ENCODE data around the gene TTYH3.

The TTYH3 gene

GRCh38 chr7:2638224-2638991 is 6.6 kb downstream of the TTYH3 start:
- H3K27ac ChIP-seq (ENCODE audit: low read depth, low read length), result no peak overlapping the region
- no peaks in the 10 kb centered on the region for H3K27me3 ChIP-seq (ENCODE audit: control insufficient read depth, insufficient read depth, low read length)
- H3K9ac ChIP-seq (ENCODE audit: low read depth, low read length), result no peak overlapping the region
- peaks cover 19% of the 10 kb centered on the region for H3K4me1 ChIP-seq (ENCODE audit: control insufficient read depth, insufficient read depth, low read length)
- no peak overlapping the region for H3K4me3 ChIP-seq (ENCODE audit: low read depth, low read length)
- H3K36me3 ChIP-seq (ENCODE audit: control insufficient read depth, insufficient read depth, low read length), result 0 out of 2 replicates have a peak, but pooled peaks cover 7% of the 10 kb centered on the region
- H3K9me3 ChIP-seq (ENCODE audit: control insufficient read depth, insufficient read depth, low read length), result no peaks in the 10 kb centered on the region

- no peak overlapping the region for H3K4me3 ChIP-seq (ENCODE audit: low read depth, low read length)
- H3K27me3 ChIP-seq (ENCODE audit: control insufficient read depth, insufficient read depth, low read length), result no peaks in the 10 kb centered on the region
- peaks cover 11% of the 10 kb centered on the region; the same call in 1 of the 2 replicates for H3K4me1 ChIP-seq (ENCODE audit: control insufficient read depth, insufficient read depth, low read length)
- H3K36me3 ChIP-seq (ENCODE audit: control insufficient read depth, insufficient read depth, low read length), result 0 out of 2 replicates have a peak, but pooled peaks cover 7% of the 10 kb centered on the region
- H3K27ac ChIP-seq (ENCODE audit: low read depth, low read length), result no peak overlapping the region
- H3K9me3 ChIP-seq (ENCODE audit: control insufficient read depth, insufficient read depth, low read length), result no peaks in the 10 kb centered on the region
- no peak overlapping the region for H3K9ac ChIP-seq (ENCODE audit: low read depth, low read length)
These were observed 7.4 kb downstream of the TTYH3 start for GRCh38 chr7:2639181-2639681.

- peaks cover 16% of the 10 kb centered on the region; the same call in 1 of the 2 replicates for H3K4me1 ChIP-seq (ENCODE audit: control insufficient read depth, insufficient read depth, low read length)
- H3K27me3 ChIP-seq (ENCODE audit: control insufficient read depth, insufficient read depth, low read length), result no peaks in the 10 kb centered on the region
- H3K9ac ChIP-seq (ENCODE audit: low read depth, low read length), result no peak overlapping the region
- H3K36me3 ChIP-seq (ENCODE audit: control insufficient read depth, insufficient read depth, low read length), result 0 out of 2 replicates have a peak, but pooled peaks cover 3% of the 10 kb centered on the region
- no peak overlapping the region for H3K27ac ChIP-seq (ENCODE audit: low read depth, low read length)
- H3K9me3 ChIP-seq (ENCODE audit: control insufficient read depth, insufficient read depth, low read length), result no peaks in the 10 kb centered on the region
- H3K4me3 ChIP-seq (ENCODE audit: low read depth, low read length), result no peak overlapping the region
These were observed 8.1 kb downstream of the TTYH3 start for GRCh38 chr7:2639695-2640481.

- Histone ChIP-seq H3K27me3 (ENCODE audit: control insufficient read depth, insufficient read depth, low read length) (no peaks in the 10 kb centered on the region), H3K36me3 (ENCODE audit: control insufficient read depth, insufficient read depth, low read length) (no peaks in the 10 kb centered on the region), H3K4me1 (ENCODE audit: control insufficient read depth, insufficient read depth, low read length) (peaks cover 22% of the 10 kb centered on the region), H3K4me3 (ENCODE audit: low read depth, low read length) (no peak overlapping the region), H3K9ac (ENCODE audit: low read depth, low read length) (no peak overlapping the region), H3K27ac (ENCODE audit: low read depth, low read length) (no peak overlapping the region), H3K9me3 (ENCODE audit: control insufficient read depth, insufficient read depth, low read length) (no peaks in the 10 kb centered on the region)
These were observed 8.7 kb downstream of the TTYH3 start for GRCh38 chr7:2640482-2640830.

- H3K9me3 ChIP-seq (ENCODE audit: control insufficient read depth, insufficient read depth, low read length), result no peaks in the 10 kb centered on the region
- peaks cover 24% of the 10 kb centered on the region for H3K4me1 ChIP-seq (ENCODE audit: control insufficient read depth, insufficient read depth, low read length)
- no peaks in the 10 kb centered on the region for H3K36me3 ChIP-seq (ENCODE audit: control insufficient read depth, insufficient read depth, low read length)
- H3K27ac ChIP-seq (ENCODE audit: low read depth, low read length), result peak overlapping the region; percentile 26
- H3K9ac ChIP-seq (ENCODE audit: low read depth, low read length), result no peak overlapping the region
- no peak overlapping the region for H3K4me3 ChIP-seq (ENCODE audit: low read depth, low read length)
- H3K27me3 ChIP-seq (ENCODE audit: control insufficient read depth, insufficient read depth, low read length), result no peaks in the 10 kb centered on the region
These were observed 9.1 kb downstream of the TTYH3 start for GRCh38 chr7:2640846-2641316.

GRCh38 chr7:2641406-2642393 is 9.9 kb downstream of the TTYH3 start:
- H3K4me3 ChIP-seq (ENCODE audit: low read depth, low read length), result no peak overlapping the region
- H3K9me3 ChIP-seq (ENCODE audit: control insufficient read depth, insufficient read depth, low read length), result no peaks in the 10 kb centered on the region
- H3K4me1 ChIP-seq (ENCODE audit: control insufficient read depth, insufficient read depth, low read length), result peaks cover 24% of the 10 kb centered on the region
- no peaks in the 10 kb centered on the region for H3K36me3 ChIP-seq (ENCODE audit: control insufficient read depth, insufficient read depth, low read length)
- H3K27me3 ChIP-seq (ENCODE audit: control insufficient read depth, insufficient read depth, low read length), result no peaks in the 10 kb centered on the region
- peak overlapping the region; percentile 26 for H3K27ac ChIP-seq (ENCODE audit: low read depth, low read length)
- H3K9ac ChIP-seq (ENCODE audit: low read depth, low read length), result peak overlapping the region; percentile 10; the same call in 1 of the 2 replicates

GRCh38 chr7:2643386-2644219 is 11.8 kb downstream of the TTYH3 start:
- H3K4me1 ChIP-seq (ENCODE audit: control insufficient read depth, insufficient read depth, low read length), result peaks cover 24% of the 10 kb centered on the region
- peaks cover 14% of the 10 kb centered on the region for H3K36me3 ChIP-seq (ENCODE audit: control insufficient read depth, insufficient read depth, low read length)
- no peaks in the 10 kb centered on the region for H3K27me3 ChIP-seq (ENCODE audit: control insufficient read depth, insufficient read depth, low read length)
- H3K9me3 ChIP-seq (ENCODE audit: control insufficient read depth, insufficient read depth, low read length), result no peaks in the 10 kb centered on the region
- H3K27ac ChIP-seq (ENCODE audit: low read depth, low read length), result no peak overlapping the region
- no peak overlapping the region for H3K9ac ChIP-seq (ENCODE audit: low read depth, low read length)
- H3K4me3 ChIP-seq (ENCODE audit: low read depth, low read length), result no peak overlapping the region

- Histone ChIP-seq H3K9me3 (ENCODE audit: control insufficient read depth, insufficient read depth, low read length) (no peaks in the 10 kb centered on the region), H3K4me3 (ENCODE audit: low read depth, low read length) (no peak overlapping the region), H3K9ac (ENCODE audit: low read depth, low read length) (no peak overlapping the region), H3K27ac (ENCODE audit: low read depth, low read length) (no peak overlapping the region), H3K36me3 (ENCODE audit: control insufficient read depth, insufficient read depth, low read length) (peaks cover 17% of the 10 kb centered on the region), H3K4me1 (ENCODE audit: control insufficient read depth, insufficient read depth, low read length) (peaks cover 24% of the 10 kb centered on the region), H3K27me3 (ENCODE audit: control insufficient read depth, insufficient read depth, low read length) (no peaks in the 10 kb centered on the region)
These were observed 12.4 kb downstream of the TTYH3 start for GRCh38 chr7:2644220-2644561.

GRCh38 chr7:2644562-2645273 is 12.9 kb downstream of the TTYH3 start:
- no peak overlapping the region for H3K4me3 ChIP-seq (ENCODE audit: low read depth, low read length)
- no peak overlapping the region for H3K9ac ChIP-seq (ENCODE audit: low read depth, low read length)
- H3K27me3 ChIP-seq (ENCODE audit: control insufficient read depth, insufficient read depth, low read length), result no peaks in the 10 kb centered on the region
- H3K36me3 ChIP-seq (ENCODE audit: control insufficient read depth, insufficient read depth, low read length), result peaks cover 22% of the 10 kb centered on the region
- peaks cover 24% of the 10 kb centered on the region for H3K4me1 ChIP-seq (ENCODE audit: control insufficient read depth, insufficient read depth, low read length)
- H3K9me3 ChIP-seq (ENCODE audit: control insufficient read depth, insufficient read depth, low read length), result no peaks in the 10 kb centered on the region
- H3K27ac ChIP-seq (ENCODE audit: low read depth, low read length), result peak overlapping the region; percentile 46

All from HUES48 (cell line).